Measurements from ENCODE around the gene USO1.
A peak's percentile ranks its signal among the peaks of the same experiment; 100 is the strongest.
"Not testable (repeated sequence)": the region's sequence is repeated elsewhere in the genome, so short reads cannot be mapped to it uniquely, and the experiment has no call there.

USO1 gene

GRCh38 chr4:75687125-75687524, 37.3 kb upstream of the USO1 start:
- H3K9ac ChIP-seq (ENCODE audit: low read depth in 1 of 2, low read length in 2 of 2); H3K27ac ChIP-seq (ENCODE audit: low read depth, low read length); H3K36me3 ChIP-seq (ENCODE audit: control insufficient read depth in 1 of 2, insufficient read depth in 2 of 2, low read length in 2 of 2); H3K4me3 ChIP-seq (ENCODE audit: low read depth in 1 of 2, low read length in 2 of 2); H3K27me3 ChIP-seq (ENCODE audit: control insufficient read depth in 1 of 2, insufficient read depth in 2 of 2, low read length in 2 of 2); H3K4me1 ChIP-seq (ENCODE audit: control insufficient read depth in 1 of 2, insufficient read depth in 2 of 2, low read length in 2 of 2); H3K9me3 ChIP-seq (ENCODE audit: control insufficient read depth in 1 of 2, low read length in 2 of 2): not testable (repeated sequence)

- H3K4me3 ChIP-seq (ENCODE audit: low read depth in 1 of 2, low read length in 2 of 2); H3K4me1 ChIP-seq (ENCODE audit: control insufficient read depth in 1 of 2, insufficient read depth in 2 of 2, low read length in 2 of 2); H3K27ac ChIP-seq (ENCODE audit: low read depth, low read length); H3K27me3 ChIP-seq (ENCODE audit: control insufficient read depth in 1 of 2, insufficient read depth in 2 of 2, low read length in 2 of 2); H3K36me3 ChIP-seq (ENCODE audit: control insufficient read depth in 1 of 2, insufficient read depth in 2 of 2, low read length in 2 of 2); H3K9me3 ChIP-seq (ENCODE audit: control insufficient read depth in 1 of 2, low read length in 2 of 2); H3K9ac ChIP-seq (ENCODE audit: low read depth in 1 of 2, low read length in 2 of 2): not testable (repeated sequence)
Measured at GRCh38 chr4:75692066-75692465, 32.3 kb upstream of the USO1 start.

GRCh38 chr4:75696071-75696470, 28.3 kb upstream of the USO1 start:
- Histone ChIP-seq H3K9me3 (ENCODE audit: control insufficient read depth in 1 of 2, low read length in 2 of 2) (no peaks in the 10 kb centered on the region), H3K27me3 (ENCODE audit: control insufficient read depth in 1 of 2, insufficient read depth in 2 of 2, low read length in 2 of 2) (no peaks in the 10 kb centered on the region), H3K9ac (ENCODE audit: low read depth in 1 of 2, low read length in 2 of 2) (no peak overlapping the region), H3K36me3 (ENCODE audit: control insufficient read depth in 1 of 2, insufficient read depth in 2 of 2, low read length in 2 of 2) (no peaks in the 10 kb centered on the region), H3K27ac (ENCODE audit: low read depth, low read length) (no peak overlapping the region), H3K4me3 (ENCODE audit: low read depth in 1 of 2, low read length in 2 of 2) (no peak overlapping the region), H3K4me1 (ENCODE audit: control insufficient read depth in 1 of 2, insufficient read depth in 2 of 2, low read length in 2 of 2) (peaks cover 0 to 10% of the 10 kb centered on the region in 2 donors)

- Histone ChIP-seq H3K27ac (ENCODE audit: low read depth, low read length) (no peak overlapping the region), H3K27me3 (ENCODE audit: control insufficient read depth in 1 of 2, insufficient read depth in 2 of 2, low read length in 2 of 2) (no peaks in the 10 kb centered on the region), H3K4me3 (ENCODE audit: low read depth in 1 of 2, low read length in 2 of 2) (no peak overlapping the region), H3K36me3 (ENCODE audit: control insufficient read depth in 1 of 2, insufficient read depth in 2 of 2, low read length in 2 of 2) (no peaks in the 10 kb centered on the region), H3K4me1 (ENCODE audit: control insufficient read depth in 1 of 2, insufficient read depth in 2 of 2, low read length in 2 of 2) (peaks cover 0 to 10% of the 10 kb centered on the region in 2 donors), H3K9ac (ENCODE audit: low read depth in 1 of 2, low read length in 2 of 2) (no peak overlapping the region), H3K9me3 (ENCODE audit: control insufficient read depth in 1 of 2, low read length in 2 of 2) (no peaks in the 10 kb centered on the region)
Measured at GRCh38 chr4:75696581-75696980, 27.8 kb upstream of the USO1 start.

GRCh38 chr4:75698162-75698962, 26.0 kb upstream of the USO1 start:
- H3K9me3 ChIP-seq (ENCODE audit: control insufficient read depth in 1 of 2, low read length in 2 of 2), result no peaks in the 10 kb centered on the region
- no peak overlapping the region for H3K9ac ChIP-seq (ENCODE audit: low read depth in 1 of 2, low read length in 2 of 2)
- H3K27ac ChIP-seq (ENCODE audit: low read depth, low read length), result no peak overlapping the region
- H3K36me3 ChIP-seq (ENCODE audit: control insufficient read depth in 1 of 2, insufficient read depth in 2 of 2, low read length in 2 of 2), result no peaks in the 10 kb centered on the region
- peak overlapping the region in 1 of 2 donors; percentile 24 for H3K4me3 ChIP-seq (ENCODE audit: low read depth in 1 of 2, low read length in 2 of 2)
- peaks cover 0 to 10% of the 10 kb centered on the region in 2 donors for H3K4me1 ChIP-seq (ENCODE audit: control insufficient read depth in 1 of 2, insufficient read depth in 2 of 2, low read length in 2 of 2)
- no peaks in the 10 kb centered on the region for H3K27me3 ChIP-seq (ENCODE audit: control insufficient read depth in 1 of 2, insufficient read depth in 2 of 2, low read length in 2 of 2)

- Histone ChIP-seq H3K36me3 (ENCODE audit: control insufficient read depth in 1 of 2, insufficient read depth in 2 of 2, low read length in 2 of 2) (no peaks in the 10 kb centered on the region), H3K4me1 (ENCODE audit: control insufficient read depth in 1 of 2, insufficient read depth in 2 of 2, low read length in 2 of 2) (peaks cover 0 to 10% of the 10 kb centered on the region in 2 donors), H3K4me3 (ENCODE audit: low read depth in 1 of 2, low read length in 2 of 2) (no peak overlapping the region), H3K27ac (ENCODE audit: low read depth, low read length) (no peak overlapping the region), H3K9me3 (ENCODE audit: control insufficient read depth in 1 of 2, low read length in 2 of 2) (no peaks in the 10 kb centered on the region), H3K9ac (ENCODE audit: low read depth in 1 of 2, low read length in 2 of 2) (no peak overlapping the region), H3K27me3 (ENCODE audit: control insufficient read depth in 1 of 2, insufficient read depth in 2 of 2, low read length in 2 of 2) (no peaks in the 10 kb centered on the region)
Measured at GRCh38 chr4:75698963-75699228, 25.5 kb upstream of the USO1 start.

- Histone ChIP-seq H3K27ac (ENCODE audit: low read depth, low read length) (no peak overlapping the region), H3K36me3 (ENCODE audit: control insufficient read depth in 1 of 2, insufficient read depth in 2 of 2, low read length in 2 of 2) (no peaks in the 10 kb centered on the region), H3K9me3 (ENCODE audit: control insufficient read depth in 1 of 2, low read length in 2 of 2) (no peaks in the 10 kb centered on the region), H3K4me3 (ENCODE audit: low read depth in 1 of 2, low read length in 2 of 2) (no peak overlapping the region), H3K9ac (ENCODE audit: low read depth in 1 of 2, low read length in 2 of 2) (no peak overlapping the region), H3K27me3 (ENCODE audit: control insufficient read depth in 1 of 2, insufficient read depth in 2 of 2, low read length in 2 of 2) (no peaks in the 10 kb centered on the region), H3K4me1 (ENCODE audit: control insufficient read depth in 1 of 2, insufficient read depth in 2 of 2, low read length in 2 of 2) (peaks cover 0 to 10% of the 10 kb centered on the region in 2 donors)
Measured at GRCh38 chr4:75699299-75699698, 25.1 kb upstream of the USO1 start.

GRCh38 chr4:75702919-75703411, 21.4 kb upstream of the USO1 start:
- Histone ChIP-seq H3K9ac (ENCODE audit: low read depth in 1 of 2, low read length in 2 of 2) (no peak overlapping the region), H3K27ac (ENCODE audit: low read depth, low read length) (no peak overlapping the region), H3K9me3 (ENCODE audit: control insufficient read depth in 1 of 2, low read length in 2 of 2) (no peaks in the 10 kb centered on the region), H3K4me1 (ENCODE audit: control insufficient read depth in 1 of 2, insufficient read depth in 2 of 2, low read length in 2 of 2) (peaks cover 0 to 5% of the 10 kb centered on the region in 2 donors), H3K27me3 (ENCODE audit: control insufficient read depth in 1 of 2, insufficient read depth in 2 of 2, low read length in 2 of 2) (no peaks in the 10 kb centered on the region), H3K4me3 (ENCODE audit: low read depth in 1 of 2, low read length in 2 of 2) (no peak overlapping the region), H3K36me3 (ENCODE audit: control insufficient read depth in 1 of 2, insufficient read depth in 2 of 2, low read length in 2 of 2) (no peaks in the 10 kb centered on the region)

- no peaks in the 10 kb centered on the region for H3K9me3 ChIP-seq (ENCODE audit: control insufficient read depth in 1 of 2, low read length in 2 of 2)
- no peak overlapping the region for H3K9ac ChIP-seq (ENCODE audit: low read depth in 1 of 2, low read length in 2 of 2)
- no peak overlapping the region for H3K27ac ChIP-seq (ENCODE audit: low read depth, low read length)
- no peaks in the 10 kb centered on the region for H3K36me3 ChIP-seq (ENCODE audit: control insufficient read depth in 1 of 2, insufficient read depth in 2 of 2, low read length in 2 of 2)
- H3K27me3 ChIP-seq (ENCODE audit: control insufficient read depth in 1 of 2, insufficient read depth in 2 of 2, low read length in 2 of 2), result no peaks in the 10 kb centered on the region
- no peaks in the 10 kb centered on the region for H3K4me1 ChIP-seq (ENCODE audit: control insufficient read depth in 1 of 2, insufficient read depth in 2 of 2, low read length in 2 of 2)
- no peak overlapping the region for H3K4me3 ChIP-seq (ENCODE audit: low read depth in 1 of 2, low read length in 2 of 2)
Measured at GRCh38 chr4:75705198-75705977, 19.0 kb upstream of the USO1 start.

- Histone ChIP-seq H3K36me3 (ENCODE audit: control insufficient read depth in 1 of 2, insufficient read depth in 2 of 2, low read length in 2 of 2) (no peaks in the 10 kb centered on the region), H3K27ac (ENCODE audit: low read depth, low read length) (no peak overlapping the region), H3K27me3 (ENCODE audit: control insufficient read depth in 1 of 2, insufficient read depth in 2 of 2, low read length in 2 of 2) (no peaks in the 10 kb centered on the region), H3K4me1 (ENCODE audit: control insufficient read depth in 1 of 2, insufficient read depth in 2 of 2, low read length in 2 of 2) (no peaks in the 10 kb centered on the region), H3K9ac (ENCODE audit: low read depth in 1 of 2, low read length in 2 of 2) (no peak overlapping the region), H3K9me3 (ENCODE audit: control insufficient read depth in 1 of 2, low read length in 2 of 2) (no peaks in the 10 kb centered on the region), H3K4me3 (ENCODE audit: low read depth in 1 of 2, low read length in 2 of 2) (no peak overlapping the region)
Measured at GRCh38 chr4:75708218-75708691, 16.1 kb upstream of the USO1 start.

Measured in duodenal mucosa (tissue), 2 donors.